ENCODE results near the gene NPNT. TPM values are rescaled to one million over a fixed set of nuclear protein-coding genes. Genes with fewer than 3 reads are reported as not detected.

The NPNT gene
- total RNA-seq, 2 donors from 2014 or later: 30.9 to 39.1 TPM

- Histone ChIP-seq H3K9me3 (no peaks in the 10 kb centered on the region), H3K36me3 (no peaks in the 10 kb centered on the region), H3K4me3 (no peak overlapping the region), H3K9ac (ENCODE audit: low read depth in 2 of 2, low read length in 2 of 2) (no peak overlapping the region), H3K27ac (no peak overlapping the region), H3K27me3 (no peaks in the 10 kb centered on the region), H3K4me1 (no peaks in the 10 kb centered on the region)
- intact Hi-C loops (cut with DNase I): no loop called here
- DNase-seq: no peak
- no peak for TF ChIP-seq CTCF (IDR thresholded peaks at IDR 0.05)
Observed at GRCh38 chr4:106010761-106011160, 115.5 kb downstream of the NPNT start.

GRCh38 chr4:106011387-106011786, 116.1 kb downstream of the NPNT start:
- no peak overlapping the region for H3K9ac ChIP-seq (ENCODE audit: low read depth in 2 of 2, low read length in 2 of 2)
- no peak overlapping the region for H3K27ac ChIP-seq
- intact Hi-C loops (cut with DNase I): no loop called here
- H3K9me3 ChIP-seq: no peaks in the 10 kb centered on the region
- DNase-seq: no peak
- no peaks in the 10 kb centered on the region for H3K4me1 ChIP-seq
- TF ChIP-seq CTCF (IDR thresholded peaks at IDR 0.05): no peak
- H3K36me3 ChIP-seq: no peaks in the 10 kb centered on the region
- H3K27me3 ChIP-seq: no peaks in the 10 kb centered on the region
- no peak overlapping the region for H3K4me3 ChIP-seq

GRCh38 chr4:106017975-106018374, 122.7 kb downstream of the NPNT start:
- Histone ChIP-seq H3K4me1 (no peaks in the 10 kb centered on the region), H3K4me3 (no peak overlapping the region), H3K27me3 (no peaks in the 10 kb centered on the region), H3K27ac (no peak overlapping the region), H3K36me3 (no peaks in the 10 kb centered on the region), H3K9ac (ENCODE audit: low read depth in 2 of 2, low read length in 2 of 2) (no peak overlapping the region), H3K9me3 (no peaks in the 10 kb centered on the region)
- intact Hi-C loops (cut with DNase I): no loop called here
- no peak for TF ChIP-seq CTCF (IDR thresholded peaks at IDR 0.05)
- DNase-seq: no peak

- no peak for DNase-seq
- Histone ChIP-seq H3K27me3 (no peaks in the 10 kb centered on the region), H3K4me3 (no peak overlapping the region), H3K4me1 (no peaks in the 10 kb centered on the region), H3K27ac (no peak overlapping the region), H3K9me3 (no peaks in the 10 kb centered on the region), H3K36me3 (no peaks in the 10 kb centered on the region), H3K9ac (ENCODE audit: low read depth in 2 of 2, low read length in 2 of 2) (no peak overlapping the region)
- no peak for TF ChIP-seq CTCF (IDR thresholded peaks at IDR 0.05)
- intact Hi-C loops (cut with DNase I): no loop called here
Observed at GRCh38 chr4:106019771-106020170, 124.5 kb downstream of the NPNT start.

Other genes starting within 250 kb of the NPNT start
- 10 to 100 TPM; 14.1 to 18.0 TPM for gene INTS12, start 186.8 kb upstream of the NPNT start, total RNA-seq
- gene GSTCD, start 186.7 kb upstream of the NPNT start, total RNA-seq: 10 to 100 TPM in 1 of 2 donors, 1 to 10 TPM in 1; 9.0 to 17.5 TPM